HG03469 (cell line): ENCODE data around the gene C2orf92.
"Not testable (repeated sequence)": the region's sequence is repeated elsewhere in the genome, so short reads cannot be mapped to it uniquely, and the experiment has no call there.

Experiments used
- ATAC-seq: cut with Tn5 transposase; IDR thresholded peaks from one replicate; pipeline ENCODE4 v1.9.1; 2021; ENCODE audit warnings: mild to moderate bottlenecking, moderate library complexity, moderate number of reproducible peaks; ENCODE audit not compliant: unreplicated experiment

C2orf92 gene

DNA sequence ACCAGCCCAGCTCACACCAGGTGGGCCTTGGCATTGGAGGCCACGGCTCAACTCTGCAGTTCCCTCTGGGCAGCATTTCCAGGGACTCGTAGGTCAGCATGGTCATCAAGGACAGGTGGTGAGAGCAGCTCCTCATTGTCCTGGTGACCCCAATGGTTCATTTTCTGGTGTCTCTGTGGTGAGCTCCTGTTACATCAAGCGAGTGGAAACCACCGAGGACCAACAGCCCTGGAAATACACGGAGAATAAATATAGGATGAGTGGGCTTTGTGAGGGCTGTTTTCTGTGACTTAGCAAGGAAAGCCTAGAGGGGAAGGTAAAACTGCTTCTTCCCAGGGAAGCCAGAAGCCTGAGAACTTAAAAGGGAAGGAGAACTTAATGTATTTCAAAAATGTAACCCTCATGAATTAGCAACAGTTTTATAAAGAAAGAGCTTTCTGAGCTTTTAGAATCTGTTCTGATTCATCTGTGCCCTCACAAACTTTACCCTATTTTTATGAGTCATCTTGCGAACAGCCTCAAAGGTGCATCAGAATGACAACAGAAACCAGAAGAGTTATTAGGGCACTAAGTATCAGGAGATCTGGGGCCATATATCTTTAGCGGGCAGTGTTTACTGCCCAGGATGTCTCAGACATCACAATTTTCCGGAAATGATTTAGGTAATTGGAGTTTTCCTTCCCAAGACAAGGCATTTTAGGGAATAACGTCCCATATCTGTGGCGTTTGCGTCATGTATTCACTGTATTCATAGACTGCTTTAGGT lies 18.7 kb downstream of the C2orf92 start:
- no peak for ATAC-seq

DNA sequence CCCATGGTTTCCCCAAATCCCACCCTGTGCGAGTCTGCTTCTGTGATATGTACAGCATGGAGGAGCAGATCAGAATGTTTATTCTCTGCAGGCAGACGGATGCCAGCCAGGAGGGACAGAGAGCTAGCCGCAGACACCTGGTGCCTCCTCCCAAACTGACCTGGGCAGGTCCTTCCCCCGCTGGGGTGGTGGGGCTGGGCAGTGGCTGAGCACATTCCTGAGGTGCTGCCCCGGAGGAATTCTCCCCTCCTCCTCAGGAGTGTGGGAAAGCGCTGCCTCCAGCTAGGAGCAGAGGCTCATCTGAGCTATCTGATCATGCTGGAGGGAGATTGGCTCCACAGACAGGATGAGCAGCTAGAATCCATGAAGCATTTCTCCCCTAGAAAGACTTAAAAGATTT lies 21.7 kb downstream of the C2orf92 start:
- no peak for ATAC-seq

DNA sequence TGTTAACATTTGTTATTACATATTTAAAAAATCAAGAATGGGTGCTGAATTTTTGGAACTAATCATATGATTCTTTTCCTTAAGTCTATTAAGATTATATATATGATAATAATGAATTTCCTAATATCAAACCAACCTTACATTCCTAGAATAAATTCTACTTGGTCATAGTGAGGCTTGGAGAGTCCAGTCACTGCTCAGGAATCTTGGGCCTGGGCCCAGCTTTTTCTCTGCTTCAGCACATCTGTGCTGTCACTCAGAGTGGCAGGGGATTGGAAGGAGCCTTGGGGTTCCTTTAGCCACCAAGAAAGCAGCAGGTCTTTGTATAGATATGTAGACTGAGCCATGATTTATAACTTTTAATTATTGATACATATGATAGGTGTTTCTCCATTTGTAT lies 24.0 kb downstream of the C2orf92 start:
- ATAC-seq, result no peak

DNA sequence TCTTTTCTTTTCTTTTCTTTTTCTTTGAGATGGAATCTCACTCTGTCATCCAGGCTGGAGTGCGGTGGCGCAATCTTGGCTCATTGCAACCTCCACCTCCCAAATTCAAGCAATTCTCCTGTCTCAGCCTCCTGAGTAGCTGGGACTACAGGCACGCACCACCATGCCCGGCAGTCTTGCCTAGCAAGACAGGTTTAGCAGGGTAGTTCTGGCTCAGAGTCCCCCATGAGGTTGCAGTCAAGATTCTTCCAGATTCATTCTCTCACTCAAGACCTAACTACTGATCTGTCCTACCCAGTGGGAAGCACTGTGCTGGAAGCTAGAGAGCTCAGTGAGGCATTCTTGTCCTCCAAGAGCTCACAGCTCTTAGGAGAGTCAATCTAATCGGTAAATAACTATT lies 26.2 kb downstream of the C2orf92 start:
- ATAC-seq, result no peak

DNA sequence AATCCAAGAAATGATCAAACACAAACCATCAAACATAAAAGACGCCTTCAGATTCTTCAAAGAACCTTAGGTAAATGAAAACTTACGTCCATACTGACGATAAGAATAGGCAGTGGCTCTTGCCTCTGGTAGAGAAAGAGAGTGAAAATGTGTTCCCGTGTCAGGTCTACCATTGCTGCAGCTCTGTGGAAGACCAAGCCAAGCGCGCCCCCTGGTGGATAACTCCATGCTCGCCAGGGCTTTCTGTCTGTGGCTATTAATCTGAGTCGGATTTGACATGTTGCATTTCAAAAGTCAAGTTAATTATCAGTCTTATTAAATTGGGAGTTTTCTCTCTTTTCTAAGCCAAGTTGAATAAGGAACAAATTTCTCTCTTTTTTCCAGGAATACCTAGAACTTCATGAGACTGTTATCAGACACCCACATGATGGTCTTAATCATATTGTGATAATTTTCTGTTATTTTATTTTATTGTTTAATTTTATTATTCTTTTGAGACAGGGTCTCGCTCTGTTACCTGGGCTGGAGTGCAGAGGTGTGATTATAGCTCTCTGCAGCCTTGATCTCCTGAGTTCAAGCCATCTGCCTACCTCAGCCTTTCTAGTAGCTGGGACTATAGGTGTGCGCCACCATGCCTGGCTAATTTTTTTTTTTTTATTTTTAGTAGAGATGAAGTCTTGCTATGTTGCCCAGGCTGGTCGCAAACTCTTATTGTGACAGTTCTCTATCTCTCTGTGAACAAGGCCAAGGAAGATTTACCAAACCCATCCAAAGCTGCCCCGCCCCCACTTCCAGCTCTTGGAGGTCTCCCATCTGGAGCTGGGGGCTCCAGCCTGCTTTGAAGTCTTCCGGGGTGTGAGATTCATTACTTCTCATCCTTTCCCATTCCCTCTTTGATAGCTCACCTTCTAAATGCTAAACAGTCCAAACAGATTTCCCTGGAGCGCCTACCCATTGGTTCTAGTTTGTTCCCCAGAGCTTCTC lies 28.0 kb downstream of the C2orf92 start:
- ATAC-seq, result no peak

DNA sequence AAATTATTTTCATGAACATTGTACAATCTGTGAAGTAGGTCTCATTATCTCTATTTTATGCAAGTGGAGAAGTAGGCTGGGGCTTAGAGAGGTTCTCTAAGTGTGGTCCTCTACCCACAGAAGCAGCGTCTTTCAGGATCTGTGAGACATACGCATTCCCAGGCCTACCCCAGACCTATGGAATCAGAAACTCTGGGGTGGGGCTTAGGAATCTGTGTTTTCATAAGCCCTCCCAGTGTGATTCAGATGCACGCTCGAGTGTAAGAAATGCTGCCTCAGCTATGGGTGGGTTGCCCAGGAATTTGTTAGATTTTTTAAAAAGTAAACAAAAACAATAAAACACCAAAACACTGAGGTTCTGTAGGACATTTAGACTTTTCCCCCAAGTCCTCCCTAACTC lies 29.0 kb downstream of the C2orf92 start:
- ATAC-seq, result no peak

DNA sequence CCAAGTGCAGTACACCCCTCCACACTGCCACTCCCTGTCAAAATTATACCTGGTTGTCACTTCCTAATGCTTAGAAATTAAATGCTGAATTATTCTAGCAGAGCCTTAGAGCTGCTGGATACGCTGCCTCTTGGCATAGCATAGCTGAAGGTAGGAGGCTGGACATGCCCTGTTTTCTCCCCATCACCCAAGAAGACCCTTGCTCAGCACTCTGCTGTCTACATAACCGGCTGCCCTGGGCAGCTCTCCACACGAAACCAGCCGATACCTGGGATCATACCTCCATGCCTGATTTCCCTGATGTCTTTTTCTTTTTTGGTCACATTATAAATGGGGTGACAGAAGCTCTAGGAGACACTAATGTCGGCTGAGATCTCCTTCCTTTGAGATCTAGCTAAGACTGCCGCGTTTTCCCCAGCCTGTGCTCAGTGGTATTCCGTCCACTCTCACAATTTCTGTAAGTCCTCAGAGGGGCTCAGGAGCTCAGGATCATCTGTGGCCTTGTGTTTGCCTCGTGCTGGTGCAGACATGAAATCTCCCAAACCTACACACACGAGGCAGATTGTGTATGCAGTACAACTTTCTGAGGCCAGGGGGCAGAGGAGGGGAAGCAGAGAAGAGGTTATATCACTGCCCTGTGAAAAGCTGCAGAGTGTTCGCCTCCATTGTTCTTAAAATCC lies 30.4 kb downstream of the C2orf92 start:
- no peak for ATAC-seq

DNA sequence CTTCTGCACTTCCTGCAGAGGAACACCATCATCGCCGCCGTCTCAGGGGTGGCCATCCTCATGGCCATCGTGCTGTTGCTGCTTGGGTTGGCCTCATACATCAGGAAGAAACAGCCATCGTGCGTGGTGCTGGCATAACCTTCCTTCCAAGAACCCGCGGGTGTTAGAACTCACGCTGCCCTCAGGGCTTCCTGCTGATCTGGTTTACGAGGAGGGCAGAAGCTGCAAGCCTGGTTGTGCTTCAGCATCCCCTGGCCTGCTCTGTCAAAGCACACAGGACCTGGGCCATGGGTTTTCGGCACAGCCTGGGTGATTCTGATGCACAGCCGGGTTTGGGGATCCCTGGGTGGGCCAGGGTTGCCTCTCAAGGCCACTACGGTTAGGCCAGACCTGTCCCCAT lies 31.7 kb downstream of the C2orf92 start:
- no peak for ATAC-seq

DNA sequence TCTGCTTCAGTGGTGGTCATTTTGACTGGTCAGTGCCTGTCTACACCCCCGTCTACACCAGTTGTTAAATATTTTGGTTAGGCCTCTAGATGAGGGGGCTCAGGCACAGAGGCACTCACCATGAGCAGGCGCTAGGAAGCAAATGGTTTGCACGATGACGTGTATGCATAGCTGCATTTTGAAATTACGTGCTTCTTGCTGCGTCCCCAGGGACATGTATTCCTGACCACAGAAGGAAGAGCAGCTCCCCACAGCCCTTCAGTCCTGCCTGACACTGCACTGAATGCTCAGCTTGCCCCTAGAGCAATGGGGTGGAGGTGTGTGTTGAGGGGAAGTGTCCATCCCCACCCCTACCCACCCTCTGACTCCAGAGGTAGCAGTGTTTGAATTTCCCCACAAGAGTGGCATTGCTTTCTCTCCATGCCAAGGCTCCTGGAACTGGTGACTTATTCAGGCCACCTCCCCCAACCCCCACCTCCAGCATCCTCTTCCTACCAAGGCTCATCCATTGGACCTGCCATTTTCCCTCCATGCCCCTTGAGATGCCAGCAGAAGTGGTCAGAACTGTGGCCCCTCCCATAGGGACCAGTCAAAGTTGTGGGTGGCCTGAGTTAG lies 32.4 kb downstream of the C2orf92 start:
- ATAC-seq, result no peak

DNA sequence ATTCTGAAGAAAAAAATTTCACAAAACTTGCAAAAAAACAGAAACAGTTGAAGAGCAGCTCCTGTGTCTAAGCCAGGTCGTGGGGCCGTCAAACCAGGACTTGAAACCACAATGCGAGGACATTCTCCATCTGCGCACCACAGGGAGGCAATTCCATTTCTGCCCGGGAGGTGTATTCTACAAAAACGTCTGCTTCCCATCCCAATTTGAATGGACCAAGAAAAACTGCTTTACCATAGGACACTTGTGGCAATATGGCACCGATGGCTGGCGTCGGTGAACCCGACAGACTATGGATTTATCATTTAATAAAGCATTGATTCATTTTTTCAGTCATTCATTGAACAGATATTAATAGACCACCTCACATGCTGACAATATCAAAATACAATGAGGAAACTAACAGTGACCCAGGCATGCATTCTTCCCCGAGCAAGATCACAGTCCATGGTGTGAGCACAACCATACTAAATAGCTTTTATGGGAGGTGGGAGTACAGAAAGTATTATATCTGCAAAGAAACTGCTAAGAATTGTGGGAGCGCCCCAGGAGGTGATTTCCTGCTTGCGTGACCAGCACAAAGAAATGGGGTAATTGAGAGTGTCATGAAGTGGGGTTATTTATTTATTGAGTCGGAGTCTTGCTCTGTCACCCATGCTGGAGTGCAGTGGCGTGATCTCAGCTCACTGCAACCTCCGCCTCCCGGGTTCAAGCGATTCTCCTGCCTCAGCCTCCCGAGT lies 33.4 kb downstream of the C2orf92 start:
- no peak for ATAC-seq

DNA sequence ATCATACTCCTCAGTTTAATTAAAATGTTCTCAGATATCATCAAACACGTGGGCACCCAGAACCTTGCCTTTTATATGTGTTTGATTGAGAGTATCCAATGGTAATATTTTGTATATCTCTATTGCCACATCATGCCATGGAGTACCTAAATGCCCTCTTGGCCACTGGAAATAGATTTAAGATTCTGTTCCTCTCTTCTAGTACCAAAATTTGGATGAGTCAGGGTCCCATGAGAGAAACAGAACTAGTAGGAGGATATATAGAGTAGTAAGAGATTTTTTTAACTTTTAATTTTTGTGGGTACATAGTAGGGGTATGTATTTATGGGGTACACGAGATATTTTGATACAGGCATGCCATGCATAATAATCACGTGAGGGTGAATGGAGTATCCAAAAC lies 34.2 kb downstream of the C2orf92 start:
- ATAC-seq, result no peak

DNA sequence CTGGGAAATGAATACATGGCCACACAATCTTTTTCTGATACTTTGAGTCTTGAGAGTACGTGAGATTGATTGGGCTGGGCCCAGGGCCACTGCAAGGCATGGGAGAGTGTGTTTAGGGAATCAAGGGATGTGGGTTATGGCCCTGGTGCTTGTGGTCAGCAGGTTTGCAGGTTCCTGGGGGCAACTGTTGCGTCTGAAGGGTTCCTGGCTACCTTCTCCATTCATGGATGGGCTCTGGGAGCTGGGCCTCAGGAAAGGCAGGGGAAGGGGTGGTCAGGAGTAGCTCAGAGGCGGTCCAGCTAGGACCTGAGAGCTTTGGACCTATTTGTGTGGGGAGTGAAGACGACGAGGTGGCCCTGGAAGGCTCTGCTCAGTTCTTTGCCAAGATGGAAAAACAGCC lies 35.5 kb downstream of the C2orf92 start:
- ATAC-seq, result no peak

DNA sequence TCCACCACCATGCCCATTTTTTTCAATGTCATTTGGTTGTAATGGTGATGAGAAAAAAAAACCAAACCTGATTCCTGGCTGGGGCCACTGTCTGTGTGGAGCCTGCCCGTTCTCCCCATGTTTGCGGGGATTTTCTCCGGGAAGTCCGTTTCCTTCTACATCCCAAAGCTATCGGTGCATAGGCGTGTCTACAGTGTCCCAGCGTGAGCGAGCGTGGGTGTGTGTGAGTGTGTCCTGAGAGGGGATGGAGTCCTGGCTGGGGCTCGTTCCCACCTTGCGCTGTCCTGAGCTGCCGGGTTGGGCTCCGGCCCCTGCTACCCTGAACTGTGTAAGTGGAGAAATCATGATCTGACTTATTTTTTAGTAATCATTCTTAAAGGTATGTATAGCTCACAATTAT lies 36.6 kb downstream of the C2orf92 start:
- no peak for ATAC-seq

DNA sequence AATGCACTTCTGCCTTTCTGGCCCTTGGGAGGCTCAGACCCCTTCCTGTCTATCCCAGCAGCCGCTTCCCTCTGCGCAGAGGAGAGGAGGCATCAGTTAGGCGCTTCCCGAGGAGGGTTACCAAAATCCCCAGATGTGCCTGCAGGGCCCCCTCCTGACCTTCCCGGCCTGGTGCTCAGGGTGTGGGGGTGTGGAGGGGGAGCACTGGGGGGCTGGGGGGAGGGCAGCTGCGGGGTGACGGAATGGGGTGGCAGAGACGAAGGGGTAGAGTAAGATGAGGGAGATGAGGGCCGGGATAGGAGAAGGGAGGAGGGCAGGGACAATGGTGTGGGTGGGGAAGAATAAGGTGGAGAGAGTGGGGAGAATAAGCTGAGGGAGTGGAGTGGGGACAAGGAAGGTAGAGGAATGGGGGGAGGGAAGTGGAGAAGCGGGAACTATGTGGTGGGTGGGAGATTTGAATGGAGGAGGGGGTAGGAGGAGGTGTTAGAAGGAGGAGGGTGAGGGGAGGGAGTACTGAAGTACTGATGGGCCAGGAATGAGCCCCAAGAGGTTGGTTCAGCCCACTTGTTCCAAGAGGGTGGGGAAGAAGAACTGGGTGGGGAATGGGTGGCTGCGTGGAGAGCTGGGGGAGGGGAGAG lies 37.3 kb downstream of the C2orf92 start:
- ATAC-seq, result no peak

DNA sequence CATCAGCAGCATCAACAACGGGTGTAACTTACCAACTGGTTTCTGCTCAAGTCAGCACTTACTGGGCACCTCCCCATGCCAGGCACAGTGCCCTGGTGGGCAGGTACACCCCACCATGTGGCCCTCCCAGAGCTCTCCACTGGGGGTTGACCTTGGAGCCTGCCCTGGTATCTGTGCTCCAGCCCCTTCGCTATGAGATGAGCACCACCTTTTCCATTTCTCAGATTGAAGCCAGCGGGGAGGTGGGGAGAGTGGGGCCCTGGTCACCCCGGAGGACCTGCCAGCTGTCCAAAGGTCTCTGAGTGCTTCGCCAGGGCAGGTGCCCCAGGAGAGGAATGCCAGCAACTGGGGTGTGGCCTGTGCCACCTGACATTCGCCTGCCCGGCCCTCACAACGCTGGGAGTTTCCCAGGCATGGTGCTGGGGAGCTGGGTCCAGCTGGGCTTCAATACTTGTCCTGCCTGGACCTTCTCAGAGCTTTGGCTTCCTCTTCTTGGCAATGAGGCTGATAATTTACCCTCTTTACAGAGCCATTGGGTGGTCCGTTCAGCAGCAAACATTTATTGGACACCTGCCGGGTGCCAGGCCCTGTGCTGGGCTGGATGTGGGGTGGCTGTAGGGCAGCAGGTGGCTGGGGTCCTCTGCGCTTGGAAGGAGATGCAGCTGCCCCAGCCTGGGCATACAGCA lies 38.0 kb downstream of the C2orf92 start:
- no peak for ATAC-seq

DNA sequence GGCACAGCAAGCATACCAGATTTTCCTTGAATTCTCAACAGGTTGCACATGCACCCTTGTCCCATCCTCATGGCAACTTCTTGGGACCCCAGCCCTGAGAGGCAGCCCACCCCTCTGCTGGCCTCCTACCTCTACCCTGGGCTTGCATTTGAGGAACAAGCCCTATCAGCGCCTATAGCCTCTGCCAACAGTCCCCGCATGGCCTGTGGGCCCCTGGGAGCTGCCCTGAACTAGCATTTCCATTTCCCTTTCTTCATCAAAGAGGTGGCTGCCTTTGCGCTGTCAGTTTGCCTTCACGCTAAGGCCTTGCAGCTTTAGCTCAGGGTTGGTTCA lies 38.5 kb downstream of the C2orf92 start:
- ATAC-seq, result no peak

DNA sequence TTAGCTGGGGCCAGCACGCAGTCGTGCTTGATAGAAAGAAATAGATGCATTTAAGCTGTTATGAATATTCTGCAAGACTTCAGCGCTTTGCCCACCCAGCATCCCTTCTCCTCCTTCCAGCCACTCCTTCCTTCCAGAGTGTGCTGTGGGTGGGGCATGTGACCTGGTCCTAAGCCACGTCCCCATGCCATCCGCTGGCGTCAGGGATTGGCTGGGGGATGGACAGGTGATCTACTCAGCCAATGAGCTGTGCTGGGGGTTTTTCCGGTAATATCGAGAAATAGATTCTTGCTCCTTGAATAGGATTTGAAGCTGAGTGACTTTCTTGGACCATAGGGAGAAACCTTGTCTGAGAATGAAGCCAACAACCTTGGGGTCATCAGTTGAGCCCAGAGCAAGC lies 39.1 kb downstream of the C2orf92 start:
- no peak for ATAC-seq

DNA sequence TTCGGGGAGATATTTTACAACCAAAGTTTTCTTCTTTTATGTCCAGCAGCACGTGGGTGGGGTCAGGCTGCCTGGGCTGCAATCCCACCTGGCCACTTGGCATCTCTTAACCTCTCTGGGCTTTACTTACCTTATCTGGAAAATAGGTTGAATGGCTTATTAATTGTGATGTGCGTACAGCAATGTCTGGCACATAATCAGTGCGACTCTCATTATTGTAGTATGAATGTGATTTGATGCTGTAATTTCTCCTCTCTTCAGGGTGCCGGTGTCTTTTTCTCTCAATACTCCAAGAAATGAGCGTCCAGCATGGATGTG lies 41.8 kb downstream of the C2orf92 start:
- ATAC-seq, result no peak

DNA sequence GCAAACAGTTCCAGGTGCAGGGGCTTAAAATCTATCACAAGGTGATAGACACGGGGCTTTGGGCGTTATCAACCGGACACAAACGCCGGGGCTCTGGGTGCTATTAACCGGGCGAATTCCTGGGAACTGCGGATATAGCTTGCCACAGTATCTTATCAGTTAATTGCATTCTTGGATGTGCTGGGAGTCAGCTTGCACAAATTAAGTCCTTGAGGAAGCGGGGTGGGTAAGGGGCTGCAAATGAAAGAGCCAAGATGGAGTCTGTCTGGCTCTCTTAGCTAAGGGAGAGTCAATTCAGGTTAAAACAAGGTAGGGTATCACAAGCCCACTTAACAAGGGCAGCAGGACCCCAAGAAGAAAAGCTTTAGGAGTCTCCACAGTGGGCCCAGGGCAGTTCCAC lies 42.7 kb downstream of the C2orf92 start:
- not testable (repeated sequence) for ATAC-seq
